Adrenal gland (tissue), 12 donors: ENCODE data around the gene NMNAT1. TPM values are rescaled to one million over a fixed set of nuclear protein-coding genes. Genes with fewer than 3 reads are reported as not detected.
A peak's percentile ranks its signal among the peaks of the same experiment; 100 is the strongest.
"Not testable (repeated sequence)": the region's sequence is repeated elsewhere in the genome, so short reads cannot be mapped to it uniquely, and the experiment has no call there.

Experiments used
- DNase-seq, 7 donors: peaks; one replicate each; pipeline ENCODE4 v3.0.0-alpha.2; 2019 to 2020
- H3K27ac ChIP-seq, 5 donors: fragments of 200-600 bp; sonication (generic) in 4 of 5; 1 replicate in 3 of 5; 2 replicates in 2 of 5; pipeline versions ENCODE4 v1.5.1 to v1.8.0; 2016 to 2020; ENCODE audit warnings: mild to moderate bottlenecking in 1 of 5
- H3K27me3 ChIP-seq: fragments of 200-600 bp; 2 replicates; pipeline ENCODE4 v1.8.0; 2021
- H3K36me3 ChIP-seq, 2 donors: fragments of 200-600 bp; replicated peaks in 1 of 2; 1 replicate in 1 of 2; 2 replicates in 1 of 2; pipeline versions ENCODE4 v1.5.1 to v1.8.0; 2018 to 2022
- H3K4me1 ChIP-seq, 2 donors: fragments of 200-600 bp; replicated peaks in 1 of 2; 1 replicate in 1 of 2; 2 replicates in 1 of 2; pipeline versions ENCODE4 v1.5.1 to v1.8.0; 2018 to 2021
- H3K4me3 ChIP-seq, 4 donors: fragments of 200-600 bp; sonication (generic) in 3 of 4; one replicate each; pipeline ENCODE4 v1.5.1; 2016 to 2018
- H3K9me3 ChIP-seq, 3 donors: fragments of 200-600 bp; sonication (generic) in 1 of 3; replicated peaks in 1 of 3; 1 replicate in 2 of 3; 2 replicates in 1 of 3; pipeline versions ENCODE4 v1.5.1 to v1.8.0; 2016 to 2021
- POLR2A ChIP-seq, 2 donors: fragments of 450-650 bp; IDR thresholded peaks; one replicate each; pipeline ENCODE4 v1.6.1; 2017; ENCODE audit warnings: antibody characterized with exemption in 2 of 2, mild to moderate bottlenecking in 2 of 2, moderate library complexity in 1 of 2
- WGBS, 4 donors: extraction: QIAGEN DNeasy Blood & Tissue Kit in 2 of 4; methylation state at CpG; one replicate each; pipeline versions ENCODE4 v1.1.5 to v1.1.7; 2013 to 2017; 5-methylcytosine and 5-hydroxymethylcytosine counted together
- intact Hi-C, 2 donors: fragments of 100-400 bp; cut with DNase I; formaldehyde crosslinking; loops; one replicate each; pipeline versions ENCODE4 v1.14.1 to v1.15.0; 2022 to 2023
- polyA plus RNA-seq, 3 donors: library from polyadenylated mRNA; stranded (reverse); fragments of 200-250 nt in 2 of 3; fragments of 350-450 nt in 1 of 3; fragmentation: Illumina TruSeq in 1 of 3; extraction: RNeasy Lipid Tissue Mini Kit (QIAGEN cat#74804) in 1 of 3; gene quantifications; one replicate each; pipeline ENCODE4 v1.2.3, GENCODE V29; 2013 to 2014
- total RNA-seq, 9 donors: library from RNA; depleted of rRNA in 4 of 9; stranded (reverse); fragments of >200 nt in 4 of 9; fragments of 120-200 nt in 1 of 9; fragmentation: NEBNext Ultra II Directional in 1 of 9; extraction: Animal tissue kit (Norgen Biotek cat#: 25700) in 1 of 9; gene quantifications; one replicate each; pipeline versions ENCODE4 v1.1.0 to v1.2.4, GENCODE V29; 2013 to 2023
- TF ChIP-seq, protein P1 (sequence below), 6 experiments: fragments of 450-650 bp in 4 of 6; fragments of 200-600 bp in 2 of 6; sonication (generic) in 1 of 6; IDR thresholded peaks; 1 replicate in 5 of 6; 2 replicates in 1 of 6; pipeline versions ENCODE4 v1.5.1 to v1.8.0; 2016 to 2021; ENCODE audit warnings: antibody characterized with exemption in 6 of 6, mild to moderate bottlenecking in 2 of 6, moderate library complexity in 1 of 6
- donor health status: healthy with polysubstance abuse.
- donor health status: Bipolar disorder and iron deficiency.
- donor health status: DM: yes; HTN: yes; CAD: no.
- donor health status: DM: no; HTN: no; CAD: no.
- donor health status: DM: no; HTN: no; CAD: no.
- donor health status: DM: yes; HTN: yes; CAD: no.

The NMNAT1 gene
- total and polyA plus RNA-seq, 12 donors, result 5.6 to 27.1 (median 11.7) TPM

DNA sequence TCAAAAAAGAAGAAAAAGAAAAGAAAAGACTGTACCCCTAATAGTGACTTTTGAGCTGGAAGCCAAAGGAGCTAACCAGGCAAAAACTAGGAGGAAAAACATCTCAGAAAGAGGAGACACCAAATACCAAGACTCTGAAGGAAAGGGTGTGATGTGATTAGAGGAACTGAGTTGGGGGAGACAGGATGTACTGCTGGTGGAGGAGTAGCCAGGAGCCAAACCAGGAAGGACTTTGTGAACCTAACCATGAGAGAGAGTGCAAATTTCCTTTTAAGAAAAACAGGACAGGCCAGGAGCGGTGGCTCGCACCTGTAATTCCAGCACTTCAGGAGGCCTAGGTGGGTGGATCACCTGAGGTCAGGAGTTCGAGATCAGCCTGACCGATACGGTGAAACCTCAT, 49.6 kb downstream of the NMNAT1 start:
- no peak overlapping the region for H3K4me3 ChIP-seq
- H3K27ac ChIP-seq, result peak overlapping the region in 1 of 5 donors; percentile 44
- WGBS, 4 donors, result 62 to 86% (median 73%) methylated on average over 5 of the region's 5 CpGs
- intact Hi-C loops, result no loop called here
- DNase-seq, result no peak
- peaks cover 23% of the 10 kb centered on the region in 2 donors for H3K4me1 ChIP-seq
- no peaks in the 10 kb centered on the region for H3K9me3 ChIP-seq
- TF ChIP-seq, protein P1, sequence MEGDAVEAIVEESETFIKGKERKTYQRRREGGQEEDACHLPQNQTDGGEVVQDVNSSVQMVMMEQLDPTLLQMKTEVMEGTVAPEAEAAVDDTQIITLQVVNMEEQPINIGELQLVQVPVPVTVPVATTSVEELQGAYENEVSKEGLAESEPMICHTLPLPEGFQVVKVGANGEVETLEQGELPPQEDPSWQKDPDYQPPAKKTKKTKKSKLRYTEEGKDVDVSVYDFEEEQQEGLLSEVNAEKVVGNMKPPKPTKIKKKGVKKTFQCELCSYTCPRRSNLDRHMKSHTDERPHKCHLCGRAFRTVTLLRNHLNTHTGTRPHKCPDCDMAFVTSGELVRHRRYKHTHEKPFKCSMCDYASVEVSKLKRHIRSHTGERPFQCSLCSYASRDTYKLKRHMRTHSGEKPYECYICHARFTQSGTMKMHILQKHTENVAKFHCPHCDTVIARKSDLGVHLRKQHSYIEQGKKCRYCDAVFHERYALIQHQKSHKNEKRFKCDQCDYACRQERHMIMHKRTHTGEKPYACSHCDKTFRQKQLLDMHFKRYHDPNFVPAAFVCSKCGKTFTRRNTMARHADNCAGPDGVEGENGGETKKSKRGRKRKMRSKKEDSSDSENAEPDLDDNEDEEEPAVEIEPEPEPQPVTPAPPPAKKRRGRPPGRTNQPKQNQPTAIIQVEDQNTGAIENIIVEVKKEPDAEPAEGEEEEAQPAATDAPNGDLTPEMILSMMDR (IDR thresholded peaks at IDR 0.05), result no peak
- no peaks in the 10 kb centered on the region for H3K27me3 ChIP-seq
- no peaks in the 10 kb centered on the region for H3K36me3 ChIP-seq

DNA sequence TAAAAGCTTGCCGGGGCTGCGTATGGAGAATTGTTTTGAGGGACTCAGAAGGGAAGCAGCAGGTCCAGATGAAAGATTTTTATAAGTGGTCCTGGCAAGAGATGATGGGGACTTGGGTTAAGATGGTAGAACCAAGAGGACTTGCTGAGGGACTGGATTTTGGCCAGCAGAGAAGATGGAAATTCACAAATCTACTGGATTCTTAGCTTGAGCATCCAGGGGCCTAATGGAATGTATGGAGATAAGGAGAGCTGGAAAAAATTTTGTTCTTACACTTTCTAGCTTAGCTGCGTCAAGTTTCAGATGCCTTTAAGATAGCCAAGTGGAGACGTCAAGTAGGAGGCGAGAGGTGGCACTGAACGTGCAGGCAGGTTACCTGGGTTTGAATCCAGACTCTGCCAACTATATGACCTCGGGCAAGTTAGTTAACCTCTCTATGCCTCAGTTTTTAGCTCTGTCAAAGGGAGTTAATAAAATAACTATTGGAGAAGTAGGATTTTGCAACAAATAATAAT, 50.3 kb downstream of the NMNAT1 start:
- H3K4me1 ChIP-seq, result peaks cover 23 to 25% of the 10 kb centered on the region in 2 donors
- no peaks in the 10 kb centered on the region for H3K36me3 ChIP-seq
- no peak for DNase-seq
- no peak overlapping the region for H3K27ac ChIP-seq
- intact Hi-C loops, result no loop called here
- H3K4me3 ChIP-seq, result no peak overlapping the region
- WGBS, 4 donors, result 82 to 91% (median 87%) methylated on average over 7 of the region's 7 CpGs
- no peak for TF ChIP-seq POLR2A (IDR thresholded peaks at IDR 0.05)
- TF ChIP-seq, protein P1 (IDR thresholded peaks at IDR 0.05), result no peak
- no peaks in the 10 kb centered on the region for H3K9me3 ChIP-seq
- no peaks in the 10 kb centered on the region for H3K27me3 ChIP-seq

DNA sequence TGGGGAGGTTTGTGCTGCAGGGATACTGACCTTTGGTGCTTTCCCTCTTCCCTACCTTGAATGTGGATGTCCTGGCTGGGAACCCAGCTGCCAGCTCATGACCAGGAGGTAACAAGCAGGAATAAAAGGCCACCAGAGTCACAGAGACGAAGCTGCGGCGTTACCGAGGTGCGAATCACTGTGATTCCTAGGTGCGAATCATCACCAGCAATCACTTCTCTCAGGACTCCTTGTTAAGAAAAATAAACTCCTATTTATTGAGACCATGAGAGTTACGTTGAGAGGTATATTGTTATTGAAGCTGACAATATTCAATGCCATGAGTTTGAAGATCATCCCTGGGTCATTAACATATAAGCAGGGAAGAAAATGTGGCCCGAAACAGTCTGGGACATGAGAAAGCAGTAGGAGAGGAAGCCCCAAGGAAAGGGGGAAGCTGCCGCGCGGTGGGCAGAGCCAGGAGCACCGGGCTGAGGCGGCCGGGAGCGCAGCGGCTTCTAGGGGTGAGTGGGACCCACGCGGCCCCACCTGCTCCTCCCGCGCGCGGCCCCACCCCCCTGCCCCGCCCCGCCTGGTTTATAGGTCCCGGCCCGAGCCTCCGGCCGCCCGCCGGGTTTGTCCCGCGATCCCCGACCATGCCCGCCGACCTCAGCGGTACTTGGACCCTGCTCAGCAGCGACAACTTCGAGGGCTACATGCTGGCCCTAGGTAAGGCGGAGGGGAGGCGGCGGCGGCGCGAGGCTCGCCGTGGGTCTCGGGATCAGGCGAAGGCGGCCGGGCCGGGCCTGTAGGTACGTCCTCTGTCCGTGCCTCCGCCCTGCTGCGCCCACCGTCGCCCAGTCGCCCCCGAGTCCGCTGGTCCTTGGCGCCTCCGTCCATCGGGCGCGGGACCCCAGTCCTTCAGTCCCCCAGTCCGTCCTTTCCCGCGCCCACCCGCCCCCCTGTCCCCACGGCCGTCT, 53.6 kb downstream of the NMNAT1 start, which contains the start of gene RBP7:
TSS of gene RBP7 (plus strand) at position 605 of the 959 bp plus-strand sequence. CDS start at position 636, 31 bp downstream.
- WGBS, 4 donors, result 6 to 22% (median 12%) methylated on average over 15 to 71 of the region's 71 CpGs
- TF ChIP-seq, protein P1 (IDR thresholded peaks at IDR 0.05), result no peak
- TF ChIP-seq POLR2A (IDR thresholded peaks at IDR 0.05), result no peak

DNA sequence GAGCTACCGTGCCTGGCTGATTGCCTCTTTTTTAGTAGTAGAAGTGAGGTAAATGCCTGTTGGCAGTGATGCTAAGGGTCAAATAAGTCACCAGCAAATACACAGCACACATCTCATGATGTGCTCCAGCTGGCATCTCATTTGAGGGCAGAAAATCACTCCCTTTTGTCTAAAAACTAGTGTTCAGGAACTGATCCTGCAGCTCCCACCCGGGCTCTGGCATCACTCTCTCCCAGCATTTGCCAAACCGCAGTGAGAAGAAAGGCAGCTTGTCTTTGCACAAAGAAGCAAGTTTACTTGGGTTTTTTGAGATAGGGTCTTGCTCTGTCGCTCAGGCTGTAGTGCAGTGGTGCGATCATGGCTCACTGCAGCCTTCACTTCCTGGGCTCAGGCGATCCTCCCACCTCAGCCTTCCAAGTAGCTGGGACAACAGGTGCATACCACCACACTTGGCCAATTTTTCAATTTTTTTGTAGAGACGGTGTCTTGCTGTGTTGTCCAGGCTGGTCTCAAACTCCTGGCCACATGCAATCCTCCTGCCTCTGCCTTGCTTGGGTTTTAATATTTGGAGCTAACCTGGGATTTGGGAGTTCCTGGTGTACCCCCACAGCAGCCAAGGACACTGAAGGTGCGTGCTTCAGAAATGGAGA, 57.9 kb downstream of the NMNAT1 start:
- H3K27me3 ChIP-seq, result no peaks in the 10 kb centered on the region
- DNase-seq, result no peak
- no peak overlapping the region for H3K4me3 ChIP-seq
- 80 to 84% (median 83%) methylated on average over 6 to 8 of the region's 8 CpGs for WGBS, 4 donors
- TF ChIP-seq, protein P1 (IDR thresholded peaks at IDR 0.05), result no peak
- TF ChIP-seq POLR2A (IDR thresholded peaks at IDR 0.05), result no peak
- H3K9me3 ChIP-seq, result no peaks in the 10 kb centered on the region
- intact Hi-C loops, result no loop called here
- H3K36me3 ChIP-seq, result no peaks in the 10 kb centered on the region
- H3K4me1 ChIP-seq, result peaks cover 5 to 16% of the 10 kb centered on the region in 2 donors
- H3K27ac ChIP-seq, result no peak overlapping the region

More for the DNA sequence above, 53.6 kb downstream of the NMNAT1 start, which contains the start of gene RBP7:
- Histone ChIP-seq H3K27me3 (no peaks in the 10 kb centered on the region), H3K9me3 (no peaks in the 10 kb centered on the region), H3K4me1 (peaks cover 5 to 16% of the 10 kb centered on the region in 2 donors), H3K36me3 (no peaks in the 10 kb centered on the region), H3K27ac (peak within 1 kb of the TSS in 1 of 5 donors; percentile 26), H3K4me3 (peak within 1 kb of the TSS in 2 of 4 donors; percentile 34 to 74)
- peak in 5 of 7 donors; percentile 13 to 30 (median 22) for DNase-seq
- intact Hi-C loops, result no loop called here

DNA sequence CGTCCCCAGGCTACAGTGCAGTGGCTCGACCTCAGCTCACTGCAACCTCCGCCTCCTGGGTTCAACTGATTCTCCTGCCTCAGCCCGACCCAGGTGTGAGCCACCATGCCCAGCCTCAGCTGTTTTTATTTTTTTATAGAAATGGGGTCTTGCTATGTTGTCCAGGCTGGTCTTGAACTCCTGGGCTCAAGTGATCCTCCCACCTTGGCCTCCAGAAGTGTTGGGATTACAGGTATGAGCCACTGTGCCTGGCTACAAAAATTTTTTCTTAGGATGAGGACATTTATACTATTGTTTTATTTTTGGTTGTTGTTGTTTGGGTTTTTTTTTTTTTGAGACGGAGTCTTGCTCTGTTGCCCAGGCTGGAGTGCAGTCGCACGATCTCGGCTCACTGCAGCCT, 62.0 kb downstream of the NMNAT1 start:
- 85 to 96% (median 90%) methylated on average over 8 of the region's 8 CpGs for WGBS, 4 donors
- H3K4me1 ChIP-seq, result not testable (repeated sequence)

More for the DNA sequence above, 62.0 kb downstream of the NMNAT1 start:
- H3K9me3 ChIP-seq, intact Hi-C loops, DNase-seq, H3K27me3 ChIP-seq, H3K27ac ChIP-seq, H3K4me3 ChIP-seq, H3K36me3 ChIP-seq: not testable (repeated sequence)
